GM21390 (cell line): ENCODE results near the gene HNRNPC.
A peak's percentile ranks its signal among the peaks of the same experiment; 100 is the strongest.
"Not testable (repeated sequence)": the region's sequence is repeated elsewhere in the genome, so short reads cannot be mapped to it uniquely, and the experiment has no call there.

Source experiments
- ATAC-seq: cut with Tn5 transposase; IDR thresholded peaks from one replicate; pipeline ENCODE4 v1.9.1; 2021; ENCODE audit not compliant: unreplicated experiment

HNRNPC gene

DNA sequence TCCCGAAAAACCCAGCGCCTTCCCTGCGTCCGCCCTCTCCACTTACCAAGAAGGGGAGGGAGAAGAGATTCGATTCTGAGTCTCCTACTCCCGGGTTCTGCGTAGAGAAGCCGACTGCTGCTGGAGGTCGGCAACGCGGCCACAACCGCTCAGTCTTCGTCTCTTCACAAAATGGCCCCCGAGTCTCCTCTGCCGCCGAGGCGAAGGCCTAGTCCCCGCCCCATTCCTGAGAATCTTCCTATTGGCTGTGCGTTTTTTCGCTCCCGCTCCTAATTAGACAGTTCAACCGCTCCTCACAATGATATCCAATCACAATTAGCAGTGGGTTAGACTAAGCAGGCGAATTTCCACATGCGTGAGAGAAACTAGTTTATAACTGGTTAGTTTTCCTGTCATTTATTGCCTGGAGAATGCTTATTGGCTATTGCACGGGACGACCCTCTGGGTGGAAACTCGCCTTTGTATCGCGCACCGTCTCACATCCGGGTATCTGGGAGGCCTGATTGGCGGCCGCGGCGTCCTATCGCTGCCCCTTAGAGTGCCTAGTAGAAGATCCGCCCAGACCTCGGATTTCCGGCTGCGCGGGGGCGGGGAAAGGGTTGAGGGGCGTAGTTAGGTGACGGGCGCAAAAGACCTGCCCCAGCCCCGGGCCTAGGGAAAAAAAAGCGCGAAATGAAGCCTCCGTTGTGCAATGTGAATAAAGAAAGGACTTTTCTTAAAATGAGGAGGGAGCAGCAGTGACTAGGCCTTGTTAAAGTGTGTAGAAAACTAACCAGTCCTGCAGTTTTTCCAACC lies at the start of gene HNRNPC:
HNRNPC (minus strand) TSS at position 191 of the 795 bp plus-strand sequence. CDS start 35,249 bp downstream, outside the sequence.
- ATAC-seq = peak; percentile 89

GRCh38 chr14:21317398-21317797 lies 48.2 kb upstream of the HNRNPC start:
- ATAC-seq = no peak

DNA sequence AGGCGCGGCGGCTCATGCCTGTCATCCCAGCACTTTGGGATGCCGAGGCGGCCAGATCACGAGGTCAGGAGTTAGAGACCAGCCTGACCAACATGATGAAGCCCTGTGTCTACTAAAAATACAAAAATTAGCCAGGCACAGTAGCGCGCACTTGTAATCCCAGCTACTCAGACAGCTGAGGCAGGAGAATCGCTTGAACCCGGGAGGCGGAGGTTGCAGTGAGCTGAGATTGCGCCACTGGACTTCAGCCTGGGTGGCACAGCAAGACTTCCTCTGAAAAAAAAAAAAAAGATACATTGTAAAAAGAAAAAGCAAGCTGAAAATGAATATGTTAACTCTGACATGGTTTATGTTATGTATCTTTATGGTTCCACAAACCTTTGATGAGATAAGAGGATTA lies 44.3 kb upstream of the HNRNPC start:
- ATAC-seq = no peak

- ATAC-seq = no peak
Measured at GRCh38 chr14:21311614-21312013, 42.4 kb upstream of the HNRNPC start.

DNA sequence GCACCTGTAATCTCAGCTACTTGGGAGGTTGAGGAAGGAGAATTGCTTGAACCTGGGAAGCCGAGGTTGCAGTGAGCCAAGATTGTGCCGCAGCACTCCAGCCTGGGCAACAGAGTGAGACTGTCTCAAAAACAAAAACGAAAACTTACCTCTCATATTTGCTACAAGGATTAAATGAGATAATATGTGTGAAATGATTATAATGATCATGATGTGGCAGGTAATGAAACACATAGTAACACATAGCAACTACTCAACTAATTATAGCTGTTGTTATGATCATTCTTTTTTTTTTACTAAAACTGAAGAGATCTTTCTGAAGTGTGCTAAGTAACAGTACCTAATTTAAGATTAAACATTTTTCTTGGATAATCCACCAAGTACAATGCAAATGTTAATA lies 40.7 kb upstream of the HNRNPC start:
- no peak for ATAC-seq

GRCh38 chr14:21309238-21309636 lies 40.0 kb upstream of the HNRNPC start:
- no peak for ATAC-seq

DNA sequence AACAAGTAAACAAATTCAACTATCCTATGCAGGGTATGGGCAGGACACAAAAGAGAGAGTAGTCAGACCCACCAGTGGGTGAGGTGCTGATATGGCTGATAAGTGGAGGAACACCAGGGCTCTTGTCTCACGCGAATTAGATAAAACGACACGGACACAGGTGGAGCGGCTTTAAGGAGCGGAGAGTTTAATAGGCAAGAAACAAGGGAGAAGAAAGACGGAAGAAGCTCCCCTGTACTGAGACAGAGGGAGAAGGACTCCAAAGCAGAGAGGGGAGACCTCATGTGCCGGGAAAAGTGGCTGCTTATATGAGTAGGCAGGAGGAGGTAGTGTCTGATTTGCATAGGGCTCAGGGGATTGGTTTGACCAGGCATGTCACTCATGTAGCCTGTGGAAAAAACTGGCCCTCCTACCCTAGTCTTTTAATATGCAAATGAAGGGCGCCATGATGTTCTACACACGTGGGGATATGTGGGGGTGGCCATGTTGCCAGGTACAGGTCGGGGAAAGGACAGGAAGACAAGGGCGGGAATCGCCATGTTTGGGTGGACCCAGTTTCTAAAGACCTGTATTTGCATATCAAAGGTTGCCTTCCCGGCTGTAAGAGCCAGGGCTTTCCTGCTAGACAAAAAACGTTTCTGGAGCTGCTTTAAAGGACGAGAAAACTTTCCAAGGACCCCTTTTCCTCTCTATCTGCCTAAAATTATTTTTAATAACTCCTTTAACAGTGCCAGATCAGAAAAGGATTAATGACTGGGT lies 39.4 kb upstream of the HNRNPC start:
- ATAC-seq = peak; percentile 82

- peak; percentile 32 for ATAC-seq
Measured at GRCh38 chr14:21308132-21308478, 38.9 kb upstream of the HNRNPC start.

DNA sequence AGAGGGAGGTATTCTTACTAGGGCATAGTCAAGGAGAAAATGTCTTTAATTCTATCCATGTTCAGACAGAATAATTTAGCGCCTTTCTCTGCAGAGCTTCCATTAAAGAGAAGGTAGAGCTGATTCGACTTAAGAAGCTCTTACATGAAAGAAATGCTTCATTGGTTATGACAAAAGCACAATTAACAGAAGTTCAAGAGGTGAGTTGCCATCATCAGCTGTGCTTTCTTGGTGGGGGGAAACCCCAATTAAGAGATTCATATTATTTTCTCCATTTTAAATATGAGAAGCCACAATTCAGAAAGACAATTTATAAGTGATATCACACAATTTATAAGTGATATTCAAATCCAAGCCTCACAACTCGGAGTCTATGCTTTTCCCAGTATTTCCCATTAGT lies 38.4 kb upstream of the HNRNPC start:
- ATAC-seq = no peak

GRCh38 chr14:21302836-21303140 lies 33.5 kb upstream of the HNRNPC start:
- ATAC-seq = not testable (repeated sequence)

DNA sequence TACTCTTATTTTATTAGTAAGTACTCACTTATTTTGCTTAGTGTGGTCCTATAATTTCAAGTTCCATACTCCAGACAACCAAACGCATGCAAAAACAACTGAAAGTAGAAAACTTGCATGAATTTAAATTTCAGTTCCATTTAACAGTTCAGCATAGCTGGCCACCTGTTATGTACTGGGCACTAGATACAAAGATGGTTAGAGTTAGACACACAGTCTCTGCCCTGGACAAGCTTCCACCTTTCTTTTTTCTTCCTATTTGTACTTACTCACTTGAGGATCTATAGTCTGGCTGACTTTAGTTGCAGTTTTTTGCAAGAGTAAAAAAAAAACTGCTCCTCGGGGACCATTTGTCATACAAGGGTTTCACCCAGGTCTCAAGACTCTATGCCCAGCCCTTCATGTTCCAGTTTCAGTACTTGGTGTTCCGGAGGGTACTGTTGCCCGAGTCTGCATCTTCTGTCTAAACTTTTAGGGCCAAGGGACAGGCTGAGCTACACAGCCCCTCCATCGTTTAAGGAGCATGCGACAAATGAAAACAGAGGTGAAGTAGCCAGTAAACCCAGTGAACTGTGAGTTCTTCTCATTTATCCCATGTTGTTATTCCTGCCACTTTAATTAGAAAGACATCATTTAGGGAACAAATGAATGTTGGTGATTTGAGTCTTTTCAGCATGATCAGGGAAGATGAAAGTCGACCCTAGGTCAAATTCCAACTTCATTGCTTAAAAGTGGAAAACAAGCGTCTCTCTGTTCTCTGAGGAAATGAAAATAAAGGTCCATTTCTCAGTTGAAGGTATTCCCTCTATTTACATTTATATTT lies 33.0 kb upstream of the HNRNPC start:
- ATAC-seq = no peak

DNA sequence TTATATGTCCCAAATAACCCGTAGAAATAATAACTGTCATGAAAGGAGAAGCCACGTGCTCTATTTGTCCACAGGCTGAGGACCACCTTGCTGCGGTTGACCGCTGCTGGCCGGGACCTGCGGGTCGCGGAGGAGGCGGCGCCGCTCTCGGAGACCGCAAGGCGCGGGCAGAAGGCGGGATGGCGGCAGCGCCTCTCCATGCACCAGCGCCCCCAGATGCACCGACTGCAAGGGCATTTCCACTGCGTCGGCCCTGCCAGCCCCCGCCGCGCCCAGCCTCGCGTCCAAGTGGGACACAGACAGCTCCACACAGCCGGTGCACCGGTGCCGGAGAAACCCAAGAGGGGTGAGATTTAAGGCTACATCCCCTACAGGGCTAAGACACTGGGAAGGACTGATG lies 31.6 kb upstream of the HNRNPC start:
- ATAC-seq = no peak

- no peak for ATAC-seq
Measured at GRCh38 chr14:21299562-21300130, 30.4 kb upstream of the HNRNPC start.

- ATAC-seq = no peak
Measured at GRCh38 chr14:21298358-21298757, 29.1 kb upstream of the HNRNPC start.

DNA sequence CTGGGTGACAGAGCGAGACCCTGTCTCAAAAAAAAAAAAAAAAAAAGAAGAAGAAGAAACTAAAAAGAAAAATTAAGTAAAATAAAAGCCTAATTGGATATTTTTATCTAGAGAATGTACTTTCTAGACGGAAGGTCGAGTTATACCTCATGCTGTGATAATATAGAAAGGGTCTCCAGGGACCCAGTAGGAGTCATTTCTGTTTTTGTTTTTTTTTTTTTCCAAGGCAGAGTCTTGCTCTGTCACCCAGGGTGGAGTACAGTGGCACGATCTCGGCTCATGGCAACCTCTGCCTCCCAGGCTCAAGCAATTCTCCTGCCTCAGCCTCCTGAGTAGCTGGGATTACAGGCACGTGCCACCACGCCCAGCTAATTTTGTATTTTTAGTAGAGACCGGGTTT lies 24.8 kb upstream of the HNRNPC start:
- ATAC-seq = not testable (repeated sequence)

- ATAC-seq = no peak
Measured at GRCh38 chr14:21287168-21287567, 17.9 kb upstream of the HNRNPC start.

DNA sequence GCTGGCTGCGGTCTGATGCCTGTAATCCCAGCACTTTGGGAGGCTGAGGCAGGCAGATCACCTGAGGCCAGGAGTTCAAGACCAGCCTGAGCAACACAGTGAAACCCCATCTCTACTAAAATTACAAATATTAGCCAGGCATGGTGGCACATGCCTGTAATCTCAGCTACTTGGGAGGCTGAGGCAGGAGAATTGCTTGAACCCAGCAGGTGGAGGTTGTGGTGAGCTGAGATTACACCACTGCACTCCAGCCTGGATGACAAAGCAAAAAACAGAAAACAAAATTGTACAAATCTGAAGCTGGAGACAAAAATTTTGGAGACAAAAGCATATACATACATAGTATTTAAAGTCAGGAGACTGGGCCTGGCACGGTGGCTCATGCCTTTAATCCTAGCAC lies 17.3 kb upstream of the HNRNPC start:
- not testable (repeated sequence) for ATAC-seq

DNA sequence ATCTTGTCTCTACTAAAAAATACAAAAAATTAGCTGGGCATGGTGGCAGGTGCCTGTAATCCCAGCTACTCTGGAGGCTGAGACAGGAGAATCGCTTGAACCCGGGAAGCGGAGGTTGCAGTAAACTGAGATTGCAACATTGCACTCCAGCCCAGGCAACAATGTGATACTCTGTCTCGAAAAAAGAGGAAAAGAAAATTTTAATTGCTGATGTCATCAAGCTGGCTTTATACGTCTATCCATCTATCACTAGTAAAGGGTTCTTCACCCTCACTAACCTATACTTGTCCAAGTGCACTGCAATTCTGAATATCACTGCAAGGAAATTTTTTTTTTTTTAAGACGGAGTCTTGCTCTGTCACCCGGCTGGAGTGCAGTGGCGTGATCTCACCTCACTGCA lies 12.7 kb upstream of the HNRNPC start:
- not testable (repeated sequence) for ATAC-seq

DNA sequence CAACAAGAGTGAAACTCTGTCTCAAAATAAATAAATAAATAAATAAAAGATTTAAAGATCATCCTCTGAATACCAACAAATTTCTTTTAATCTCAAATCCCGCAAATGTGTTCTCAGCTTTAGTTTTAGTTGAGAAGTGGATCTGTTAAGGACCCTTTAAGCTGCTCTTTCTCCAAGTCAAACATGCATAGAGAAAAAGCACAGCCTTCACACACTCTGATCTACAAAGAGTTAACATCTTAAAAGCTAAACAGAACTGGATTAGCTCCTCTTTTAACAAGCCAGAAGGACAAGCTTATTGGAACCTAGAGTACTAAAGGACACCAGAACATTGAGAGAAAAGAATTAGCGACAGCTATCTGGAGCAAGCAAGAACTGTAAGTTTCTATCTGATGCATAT lies 10.5 kb upstream of the HNRNPC start, which contains the start of gene RPGRIP1:
RPGRIP1 (plus strand) TSS at position 301 of the 400 bp plus-strand sequence. CDS start 7,894 bp downstream, outside the sequence.
- ATAC-seq = no peak

GRCh38 chr14:21278632-21279031 lies 9.4 kb upstream of the HNRNPC start:
- ATAC-seq = no peak

GRCh38 chr14:21275261-21275858 lies 6.1 kb upstream of the HNRNPC start:
- no peak for ATAC-seq
